GDM1 (cell line): Measurements from ENCODE around the gene ZFAND3.
"Not testable (repeated sequence)": the region's sequence is repeated elsewhere in the genome, so short reads cannot be mapped to it uniquely, and the experiment has no call there.

Source experiments
- DNase-seq: peaks from one replicate; lab custom pipeline; 2025; lab: John Stamatoyannopoulos, UW

ZFAND3 gene

DNA sequence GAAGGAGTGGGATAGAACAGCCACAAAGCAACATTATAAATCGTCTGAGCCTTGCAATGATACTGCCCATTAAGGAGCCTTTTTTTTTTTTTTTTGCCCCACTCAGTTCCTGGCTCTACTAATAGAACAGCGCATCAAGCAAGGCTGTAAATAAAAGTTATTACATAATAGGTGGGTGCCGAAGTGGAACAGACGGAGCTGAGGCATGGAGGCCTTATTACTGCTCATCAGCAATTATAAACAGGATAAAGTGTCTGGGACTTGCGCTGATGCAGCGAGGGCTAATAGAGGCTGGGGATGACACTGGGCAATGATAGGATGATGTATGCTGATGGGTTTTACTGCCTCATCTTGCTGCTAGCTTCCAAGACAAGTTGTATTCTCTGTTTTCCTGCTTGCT, 272.1 kb downstream of the ZFAND3 start:
- DNase-seq, result no peak

DNA sequence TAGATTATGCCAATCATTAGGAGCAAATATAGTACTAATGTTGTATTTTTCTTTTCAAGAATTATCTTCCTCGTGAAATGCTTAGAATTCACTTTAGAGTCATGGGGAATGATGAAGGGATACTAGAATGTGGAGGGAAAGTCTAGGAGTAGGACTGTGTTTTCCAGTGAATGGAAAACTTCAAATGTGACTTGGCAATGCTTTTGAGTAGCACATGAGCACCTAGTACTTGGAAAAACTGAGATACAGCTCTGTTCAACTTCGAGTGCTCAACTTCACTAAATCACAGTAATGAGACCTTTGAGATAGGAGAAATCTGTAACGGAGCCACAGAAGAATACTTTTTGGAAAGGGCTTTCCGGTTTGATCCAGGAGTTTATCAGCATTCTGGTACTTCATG, 272.9 kb downstream of the ZFAND3 start:
- DNase-seq, result no peak

DNA sequence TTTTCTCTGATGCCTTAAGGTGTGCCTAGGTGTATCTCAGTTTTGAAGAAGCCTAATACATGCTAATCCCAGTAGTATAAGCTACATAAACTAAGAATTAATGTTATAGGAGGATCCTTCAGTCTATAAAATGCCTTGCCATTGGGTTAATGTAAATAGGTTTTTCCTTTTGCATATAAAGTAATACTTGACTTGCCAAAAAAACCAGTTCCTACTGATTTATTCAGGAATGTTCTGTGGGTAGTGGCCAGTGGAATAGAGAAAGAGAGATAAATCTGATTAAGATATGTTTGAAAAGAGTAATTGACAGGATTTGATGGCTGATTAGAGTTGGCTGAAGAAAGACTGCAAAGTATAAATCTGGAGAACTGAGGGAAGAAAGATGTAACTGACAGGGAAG, 273.4 kb downstream of the ZFAND3 start:
- no peak for DNase-seq

DNA sequence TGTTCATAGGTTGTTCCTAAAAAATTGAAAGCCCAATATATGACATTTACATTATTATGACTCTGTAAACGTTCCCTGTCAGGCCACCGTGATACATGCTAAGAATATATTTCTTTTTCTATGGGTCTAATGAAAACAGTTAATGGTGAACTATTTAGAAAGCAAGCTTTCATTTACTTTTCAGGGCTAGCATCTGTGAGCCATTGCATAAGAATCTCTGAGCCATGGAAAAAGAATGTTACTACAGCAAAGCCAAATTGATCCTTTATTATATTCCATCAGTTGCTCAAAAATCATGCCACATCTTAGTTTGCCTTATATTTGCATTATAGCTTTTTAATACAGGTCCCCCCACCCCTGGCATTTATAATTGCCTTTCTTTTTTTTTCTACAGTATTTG, 275.5 kb downstream of the ZFAND3 start:
- DNase-seq, result no peak

DNA sequence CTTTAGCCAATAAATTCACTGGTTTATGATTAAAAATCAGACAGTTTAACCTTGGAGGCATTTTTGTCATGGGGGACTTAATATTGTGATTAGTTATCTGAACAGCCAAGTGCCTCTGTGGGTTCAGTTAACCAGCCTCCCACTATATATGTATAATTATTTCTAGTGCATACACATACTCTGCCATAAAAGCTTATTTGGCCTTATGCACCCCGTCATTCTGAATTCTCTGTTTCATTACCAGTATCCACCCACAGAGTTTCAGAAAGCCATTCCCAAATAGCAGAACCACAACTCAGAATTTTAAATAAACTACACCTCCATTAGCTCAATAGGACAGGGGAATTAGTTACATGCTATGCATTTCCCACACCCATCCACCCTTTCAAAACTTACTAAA, 279.7 kb downstream of the ZFAND3 start:
- DNase-seq, result no peak

DNA sequence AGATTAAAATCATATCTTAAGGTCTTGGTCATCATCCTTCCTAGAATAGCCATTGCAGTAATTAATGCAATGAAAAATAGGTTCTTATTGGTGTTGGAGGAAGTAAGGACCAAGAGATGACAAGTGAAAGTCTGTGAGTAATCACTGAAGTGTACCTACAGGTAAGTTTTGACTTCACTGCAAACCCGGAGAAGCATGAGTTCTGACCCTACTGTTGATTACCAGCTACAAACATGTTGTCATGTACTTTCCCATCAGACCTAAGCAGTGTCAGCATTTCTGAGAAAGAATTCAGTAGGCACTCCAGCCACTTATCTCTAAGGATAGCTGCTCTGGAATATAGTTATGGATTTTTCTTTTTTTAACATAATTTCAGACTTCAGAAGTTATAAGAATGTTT, 280.9 kb downstream of the ZFAND3 start:
- no peak for DNase-seq

DNA sequence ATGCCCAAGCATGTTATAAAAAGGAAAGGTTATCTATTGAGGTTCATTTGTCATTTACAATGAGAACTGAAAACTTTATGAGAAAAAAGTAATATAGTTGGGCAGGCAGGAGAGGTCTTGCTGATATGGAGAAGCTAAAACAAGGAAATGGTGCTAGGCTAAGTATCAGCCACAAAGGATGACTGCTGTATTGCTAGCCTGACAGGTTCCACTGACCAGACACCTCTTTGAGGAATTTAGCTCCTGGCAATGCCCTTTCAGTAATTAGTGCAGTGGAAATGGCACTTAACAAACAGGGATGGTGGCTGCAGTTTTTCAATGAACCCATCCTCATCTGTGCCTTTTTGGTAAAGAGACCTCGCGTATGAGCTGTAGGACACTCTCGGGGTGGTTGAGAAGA, 284.4 kb downstream of the ZFAND3 start:
- DNase-seq, result no peak

DNA sequence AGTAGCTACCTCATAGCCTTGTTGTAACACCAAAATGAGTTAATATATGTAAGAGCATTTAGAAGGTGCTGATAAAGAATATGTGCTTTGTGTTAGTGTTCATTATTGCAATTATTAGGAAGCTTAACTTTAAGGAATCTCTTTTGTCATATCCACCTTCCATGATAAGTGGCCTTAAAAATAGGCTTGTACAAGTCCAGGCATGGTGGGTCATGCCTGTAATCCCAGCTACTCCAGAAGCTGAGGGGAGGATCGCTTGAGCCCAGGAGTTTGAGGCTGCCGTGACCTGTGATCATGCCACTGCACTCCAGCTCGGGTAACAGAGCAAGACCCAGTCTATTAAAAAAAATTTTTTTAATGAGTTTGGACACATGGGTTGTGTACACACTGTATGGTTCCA, 285.5 kb downstream of the ZFAND3 start:
- no peak for DNase-seq

DNA sequence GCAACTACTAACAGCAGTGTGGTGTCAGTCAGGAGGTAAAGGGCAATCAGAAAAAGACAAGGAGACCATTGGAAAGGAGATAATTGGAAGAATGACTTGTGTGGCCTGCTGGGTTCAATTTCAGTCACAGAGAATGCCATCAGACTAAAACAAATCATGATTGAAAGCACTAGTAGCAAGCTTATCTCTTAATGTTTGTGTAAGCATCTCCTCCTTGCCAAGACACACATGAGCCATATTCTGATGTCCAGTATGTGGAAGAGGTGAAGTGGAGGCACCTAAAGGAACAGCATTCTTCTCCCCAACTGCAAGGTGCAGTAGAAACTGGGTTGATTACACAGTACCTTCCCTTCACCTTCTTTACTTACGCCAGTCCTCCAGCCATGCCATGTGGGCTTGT, 287.5 kb downstream of the ZFAND3 start:
- no peak for DNase-seq

DNA sequence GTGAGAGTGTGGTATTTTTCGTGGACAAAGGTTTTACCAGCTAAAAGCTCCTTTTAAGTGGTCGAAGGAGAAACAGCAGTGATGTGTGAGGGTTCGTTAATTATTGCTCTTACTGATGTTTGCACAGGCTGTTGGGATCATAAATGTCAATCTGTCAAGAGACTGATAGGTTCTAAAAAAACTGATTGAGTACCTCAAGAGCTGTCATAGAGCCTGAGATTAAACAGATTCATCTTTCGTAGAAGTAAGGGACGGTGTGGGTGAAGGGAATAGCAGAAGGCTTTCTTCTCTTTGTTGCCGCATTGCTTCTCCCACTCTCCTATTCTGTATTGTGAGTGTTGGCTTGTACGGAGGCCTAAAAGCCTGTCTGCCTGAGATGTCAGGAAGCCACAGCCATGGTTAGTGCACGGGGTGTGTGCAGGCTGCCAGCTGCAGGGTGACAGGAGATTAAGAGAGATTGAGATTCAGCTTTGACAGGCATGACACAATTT, 291.0 kb downstream of the ZFAND3 start:
- no peak for DNase-seq

DNA sequence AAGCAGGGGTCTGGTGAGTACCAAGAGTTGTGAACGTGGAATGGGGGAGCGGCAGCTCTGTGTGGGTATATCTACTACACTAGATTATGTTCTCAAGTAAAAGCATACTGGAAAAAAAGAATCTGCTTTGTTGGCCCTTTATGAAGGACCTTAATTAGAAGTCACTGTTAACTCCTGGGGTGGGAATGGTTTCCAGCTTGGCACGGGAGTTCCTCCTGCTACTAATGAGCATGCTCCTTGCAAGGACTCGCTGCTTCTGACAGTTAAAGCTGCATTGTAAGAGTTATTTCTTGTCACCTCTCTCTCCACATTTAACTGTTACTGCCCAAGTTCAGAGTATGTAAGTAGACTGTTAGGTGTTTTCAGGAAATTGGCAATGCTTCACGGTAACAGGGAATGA, 292.7 kb downstream of the ZFAND3 start:
- DNase-seq, result no peak

DNA sequence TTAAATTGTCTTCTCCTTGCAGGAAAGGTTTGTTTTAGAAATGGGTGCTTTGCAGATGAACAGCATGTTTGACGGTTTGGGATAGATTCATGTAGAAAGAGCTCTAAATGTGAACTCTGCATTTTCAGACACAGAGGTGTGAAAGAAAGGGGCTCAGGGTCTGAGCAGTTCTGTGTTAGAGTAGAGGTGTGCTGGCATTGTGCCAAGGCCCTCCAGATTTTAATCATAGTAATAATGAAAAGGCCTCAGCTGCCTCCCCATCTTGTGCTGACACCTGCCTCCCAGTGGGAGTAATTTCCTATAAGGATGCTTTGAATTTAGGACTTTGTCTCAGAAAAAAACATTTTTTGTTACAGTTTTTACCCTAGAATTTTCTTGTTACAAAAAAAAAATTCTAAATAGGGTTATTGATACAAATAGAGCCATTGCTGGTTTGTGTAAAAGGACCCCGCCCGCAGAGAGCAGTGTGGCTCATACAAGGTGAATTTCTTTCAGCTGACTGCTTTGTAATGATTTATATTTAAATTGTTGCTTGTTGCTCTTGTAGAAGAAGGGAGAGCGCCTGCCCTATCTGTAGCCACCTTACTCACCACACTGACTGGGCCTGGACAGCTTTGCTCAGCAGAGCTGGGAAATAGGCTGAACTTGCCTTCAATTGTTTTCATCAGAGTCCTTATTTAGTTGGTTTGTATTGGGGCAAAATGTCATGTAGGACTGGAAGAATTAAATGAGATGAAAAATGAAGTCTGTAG, 294.5 kb downstream of the ZFAND3 start:
- no peak for DNase-seq

DNA sequence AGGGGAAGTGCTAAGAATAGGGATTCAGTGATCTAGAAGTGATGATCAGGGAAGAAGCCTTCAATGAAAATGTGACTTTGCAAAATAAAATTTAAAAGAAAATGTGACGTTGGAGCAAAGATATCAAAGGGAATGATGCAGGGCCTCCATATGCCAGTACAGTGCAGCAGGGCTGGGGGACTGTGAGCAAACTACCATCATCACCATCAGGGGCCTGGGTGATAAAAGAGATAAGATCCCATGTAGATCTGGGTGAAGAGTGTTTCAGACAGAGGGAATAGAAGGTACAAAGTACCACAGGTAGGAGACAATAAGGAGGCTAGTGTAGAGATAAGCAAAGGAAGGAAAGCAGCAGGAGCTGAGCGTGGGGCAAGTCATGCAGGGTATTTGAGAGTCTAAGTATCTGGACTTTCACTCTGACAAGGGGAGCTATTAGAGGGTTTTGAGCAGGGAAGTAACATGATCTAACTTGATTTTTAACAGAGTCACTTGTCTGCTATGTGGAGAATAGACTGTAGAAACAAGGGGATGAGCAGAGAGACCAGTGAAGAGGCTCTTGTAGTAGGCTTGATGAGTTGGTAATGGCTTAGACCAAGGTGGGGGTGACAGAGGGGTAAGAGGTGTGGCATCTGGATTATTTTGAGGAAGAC, 295.6 kb downstream of the ZFAND3 start:
- DNase-seq, result no peak

DNA sequence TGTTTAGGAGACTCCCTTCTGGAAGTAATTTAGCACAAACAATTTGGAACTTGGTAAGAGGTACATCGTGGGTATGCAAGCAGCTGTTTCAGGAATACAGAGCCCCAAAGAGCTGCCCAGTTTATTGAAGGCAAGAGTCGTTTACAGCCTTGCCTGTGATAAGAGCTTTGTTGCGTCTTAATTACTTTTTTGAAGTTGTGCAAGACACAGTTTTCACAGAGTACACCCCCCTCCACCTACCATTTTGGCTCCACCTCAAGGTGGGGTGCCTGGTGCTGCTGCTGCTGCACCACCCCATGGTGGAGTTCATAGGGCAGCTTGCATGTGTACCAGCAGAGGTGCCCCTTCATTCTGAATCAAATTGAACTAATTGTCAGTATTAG, 296.1 kb downstream of the ZFAND3 start:
- no peak for DNase-seq

DNA sequence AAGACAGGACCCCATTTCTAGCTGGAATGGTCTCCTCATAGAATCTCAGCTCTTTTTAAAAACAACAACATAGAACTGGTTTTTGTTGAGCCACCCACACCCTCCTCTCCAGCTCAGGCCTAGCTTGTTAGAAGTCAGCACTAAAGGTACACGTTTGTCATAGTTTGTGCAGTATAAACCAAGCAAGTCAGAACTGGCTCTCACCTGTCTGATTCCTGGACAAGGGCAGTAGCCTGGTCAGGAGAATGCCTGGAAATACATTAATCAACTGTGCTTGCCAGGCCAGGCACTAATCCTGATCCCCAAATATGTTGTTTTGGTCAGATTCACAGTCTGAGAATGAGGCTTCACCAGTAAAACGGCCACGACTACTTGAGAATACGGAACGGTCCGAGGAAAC, 296.7 kb downstream of the ZFAND3 start:
- DNase-seq, result no peak

DNA sequence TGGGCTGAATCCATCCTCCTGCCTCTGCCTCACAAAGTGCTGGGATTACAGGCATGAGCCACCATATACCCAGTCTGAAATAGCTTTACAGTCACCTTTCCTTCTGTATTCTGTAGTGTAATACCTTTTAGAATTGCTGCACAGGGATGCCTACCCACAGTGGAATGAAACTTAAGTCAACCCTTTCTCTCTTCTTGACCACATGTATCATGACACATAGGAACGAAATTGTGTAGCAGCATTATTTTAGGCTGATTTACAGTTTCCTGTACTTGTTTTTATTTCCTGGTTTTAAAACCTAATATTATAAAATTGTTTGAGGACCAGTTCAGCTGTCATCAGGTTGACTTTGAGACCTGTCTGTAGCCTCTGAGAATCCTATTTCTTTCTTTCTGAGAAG, 297.8 kb downstream of the ZFAND3 start:
- no peak for DNase-seq

DNA sequence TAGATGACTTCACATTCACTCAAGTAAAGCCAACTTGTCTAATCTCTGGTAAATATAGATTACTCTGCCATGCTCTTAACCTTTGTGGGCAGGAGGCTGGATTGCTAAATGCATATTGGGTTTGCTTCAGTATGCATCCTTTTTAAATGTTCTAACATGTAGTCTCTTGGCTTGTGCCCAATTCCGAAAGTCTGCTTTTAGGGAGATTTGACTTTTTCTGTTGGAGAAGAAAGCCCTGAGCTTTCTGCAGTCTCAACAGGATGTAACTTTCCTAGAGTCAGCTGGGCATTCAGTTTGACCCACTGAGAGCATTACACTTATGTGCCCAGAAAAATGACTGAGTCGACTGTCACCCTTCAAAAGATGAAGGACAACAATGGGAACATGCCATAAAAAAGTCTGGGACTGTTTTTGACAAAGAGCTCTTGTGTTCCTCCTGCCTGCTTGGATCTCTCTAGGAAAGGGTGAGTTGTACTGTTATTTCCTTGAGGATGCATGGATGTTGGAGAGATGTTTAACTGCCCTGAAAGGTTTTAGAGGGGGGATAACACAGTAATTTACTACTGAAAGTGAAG, 299.4 kb downstream of the ZFAND3 start:
- DNase-seq, result no peak

DNA sequence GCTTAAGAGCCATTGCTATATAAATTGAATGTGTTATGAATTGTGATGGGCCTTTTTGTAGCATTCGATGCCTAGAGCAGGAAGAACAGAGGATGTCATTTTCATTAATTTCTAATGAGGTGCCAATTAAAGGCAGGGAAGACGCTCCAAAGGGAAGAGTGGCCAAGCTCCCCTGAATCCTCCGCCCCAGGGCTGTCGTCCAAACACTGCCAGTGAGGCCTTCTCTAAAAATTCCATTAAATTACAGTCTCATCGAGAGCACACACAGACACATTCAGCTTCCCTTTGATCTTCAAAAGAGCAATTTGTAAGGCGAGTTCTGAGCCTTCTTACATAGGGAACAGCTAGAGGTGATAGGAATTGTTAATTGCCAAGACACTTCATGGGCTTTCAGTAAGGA, 300.0 kb downstream of the ZFAND3 start:
- DNase-seq, result no peak

DNA sequence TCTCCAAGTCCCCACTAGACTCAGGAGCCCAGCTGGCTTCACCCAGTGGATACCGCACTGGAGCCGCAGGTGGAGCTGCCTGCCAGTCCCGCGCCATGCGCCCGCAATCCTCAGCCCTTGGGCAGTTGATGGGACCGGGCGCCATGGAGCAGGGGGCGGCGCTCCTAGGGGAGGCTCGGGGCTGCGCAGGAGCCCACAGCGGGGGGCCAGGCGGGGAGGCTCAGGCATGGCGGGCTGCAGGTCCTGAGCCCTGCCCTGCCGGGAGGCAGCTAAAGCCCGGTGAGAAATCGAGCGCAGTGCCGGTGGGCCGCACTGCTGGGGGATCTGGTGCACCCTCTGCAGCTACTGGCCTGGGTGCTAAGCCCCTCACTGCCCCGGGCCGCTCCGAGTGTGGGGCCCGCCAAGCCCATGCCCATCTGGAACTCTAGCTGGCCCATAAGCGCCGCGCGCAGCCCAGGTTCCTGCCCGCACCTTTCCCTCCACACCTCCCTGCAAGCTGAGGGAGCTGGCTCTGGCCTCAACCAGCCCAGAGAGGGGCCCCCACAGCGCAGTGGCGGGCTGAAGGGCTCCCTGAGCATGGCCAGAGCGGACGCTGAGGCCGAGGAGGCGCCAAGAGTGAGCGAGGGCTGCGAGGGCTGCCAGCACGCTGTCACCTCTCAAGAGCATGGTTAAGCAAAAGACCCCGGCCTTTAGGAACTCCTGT, 304.8 kb downstream of the ZFAND3 start:
- DNase-seq, result not testable (repeated sequence)

DNA sequence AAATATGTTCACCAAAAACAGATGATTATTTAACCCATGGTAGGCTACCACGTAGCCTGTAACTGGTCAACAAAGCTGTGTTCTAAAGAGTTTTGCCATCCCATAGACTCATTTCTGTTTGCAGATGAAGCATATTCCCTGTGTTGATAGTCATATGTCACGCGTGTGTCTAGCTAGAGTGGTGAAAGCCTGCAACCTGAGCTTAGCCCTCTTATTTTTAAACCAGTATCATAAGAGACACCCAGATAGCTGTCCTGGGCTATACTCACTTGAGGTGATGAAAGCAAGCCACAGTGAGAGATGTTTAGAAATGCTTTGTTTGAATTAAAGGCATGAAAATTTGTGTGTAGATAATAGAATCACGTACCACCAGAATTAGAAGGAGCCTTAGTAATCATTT, 307.8 kb downstream of the ZFAND3 start:
- no peak for DNase-seq

DNA sequence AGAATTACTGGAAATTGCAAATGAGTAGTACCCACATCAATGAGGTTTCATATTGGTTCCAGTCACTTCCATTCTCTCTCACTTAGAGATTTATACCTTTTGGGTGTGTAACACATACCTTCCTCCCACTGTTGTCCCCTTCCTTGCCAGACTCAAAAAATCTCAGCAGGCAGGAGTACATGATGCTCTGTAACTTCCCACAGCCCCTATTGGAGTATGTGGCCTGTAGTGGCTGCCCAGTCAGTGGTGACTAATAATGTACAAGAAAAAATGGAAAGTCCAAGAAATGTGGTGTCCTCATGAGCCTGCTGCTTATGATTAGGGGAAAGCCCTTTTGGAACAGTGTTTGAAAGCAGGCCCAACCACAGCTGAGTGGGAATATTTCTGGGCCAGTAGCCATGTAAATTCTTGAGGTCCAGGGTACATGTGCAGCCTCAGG, 312.0 kb downstream of the ZFAND3 start:
- DNase-seq, result no peak

DNA sequence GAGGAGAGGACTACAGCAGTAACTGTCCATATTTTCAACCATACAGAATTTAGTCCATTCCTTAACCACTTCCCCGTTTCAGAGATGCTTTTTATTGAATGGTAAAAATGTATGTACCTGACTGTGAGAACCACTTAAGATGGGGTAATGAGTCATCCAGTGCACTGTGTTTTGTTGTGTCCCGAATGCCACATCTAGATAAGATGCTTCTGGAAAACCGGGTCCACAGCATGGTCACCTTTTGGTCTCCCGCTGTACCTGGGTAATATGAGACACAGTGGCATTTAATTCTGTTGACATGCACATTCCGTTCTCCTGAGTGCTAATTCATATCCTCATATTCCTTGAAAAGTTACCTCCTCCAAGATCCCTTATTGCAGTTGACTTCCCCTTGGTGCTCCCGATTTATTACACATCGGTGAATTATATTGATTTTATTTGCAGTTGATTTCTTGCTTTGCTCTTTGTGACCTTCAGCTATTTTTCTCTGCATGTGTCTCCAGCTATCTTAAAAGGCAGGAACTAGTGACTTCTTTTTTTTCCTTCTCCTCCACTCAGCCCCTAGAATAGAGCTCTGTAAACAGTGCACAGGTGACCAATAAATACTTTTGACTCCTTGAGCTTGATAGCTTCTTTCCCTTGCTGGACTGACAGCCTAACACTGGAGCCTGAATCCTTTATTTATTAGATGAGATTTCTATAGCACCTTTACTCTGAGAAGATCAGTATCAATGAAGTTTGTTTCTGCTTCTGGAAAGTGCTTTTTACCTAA, 314.6 kb downstream of the ZFAND3 start:
- no peak for DNase-seq
